HuH-7 (cell line): ENCODE data around the gene VDR.

ENCODE experiments used
- DNase-seq: peaks from one replicate; pipeline ENCODE4 v3.0.0; 2011; ENCODE audit warnings: low spot score

Gene VDR

DNA sequence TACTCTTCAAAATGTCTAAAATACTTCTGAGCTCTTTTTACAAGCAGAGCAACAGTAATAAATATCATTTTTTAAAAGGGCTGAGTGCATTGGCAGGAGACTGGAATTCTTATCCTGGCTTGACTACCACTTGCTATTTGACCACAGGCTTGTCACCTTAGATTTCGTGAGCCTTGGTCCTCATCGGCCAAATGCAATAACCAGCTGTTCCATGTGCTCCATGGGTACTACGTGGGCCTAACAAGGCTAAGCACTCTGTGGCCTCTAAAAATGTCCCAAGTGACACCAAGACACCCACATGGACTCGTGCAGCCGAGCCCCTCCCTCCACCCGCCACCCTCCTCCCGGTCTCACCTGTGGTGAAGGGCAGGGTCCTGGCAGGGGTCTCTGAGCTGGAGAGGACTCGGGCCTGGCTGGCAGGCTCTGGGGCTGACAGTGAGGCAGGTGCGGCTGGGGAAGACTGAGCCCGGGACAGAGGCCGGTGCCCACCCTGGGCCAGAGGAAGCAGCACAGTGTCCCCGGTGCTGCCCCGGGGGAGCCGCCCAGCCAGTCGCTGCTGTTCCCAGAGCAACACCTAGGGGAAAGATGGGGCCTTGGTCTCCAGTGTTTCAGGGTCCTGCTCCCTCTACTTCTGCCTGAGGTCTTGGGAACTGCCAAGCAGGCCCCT is 111.6 kb downstream of the VDR start:
- DNase-seq = no peak

DNA sequence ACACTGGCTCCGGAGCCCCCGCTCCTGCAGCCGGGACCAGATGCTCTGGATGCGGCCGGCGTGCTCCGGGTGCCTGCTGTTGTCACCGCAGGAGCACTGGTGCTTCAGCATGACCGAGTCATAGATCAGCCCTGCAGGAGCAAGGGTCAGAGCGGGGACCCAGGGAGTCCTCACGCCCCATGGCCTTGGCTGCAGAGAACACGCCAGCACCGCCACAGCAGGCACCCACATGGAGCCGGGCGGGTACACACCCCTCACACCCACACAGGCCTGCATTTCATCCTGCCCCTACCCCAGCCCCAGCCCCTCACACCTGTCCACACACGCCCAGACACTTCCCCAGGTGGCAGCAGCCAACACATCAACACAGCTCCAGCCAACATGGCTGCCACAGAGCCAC is 112.9 kb downstream of the VDR start:
- DNase-seq = no peak
